Effector memory CD8-positive, alpha-beta T cell (primary cell): ENCODE results near the gene GLI1.
A peak's percentile ranks its signal among the peaks of the same experiment; 100 is the strongest.

Experiments
- ATAC-seq: fragments of 150-1000 bp; cut with Tn5 transposase; replicated peaks from 2 replicates; pipeline ENCODE4 v1.10.0; 2021; ENCODE audit warnings: mild to moderate bottlenecking, moderate library complexity
- DNase-seq, 3 experiments: peaks; one replicate each; pipeline ENCODE4 v3.0.0; 2021
- H3K27ac Mint-ChIP-seq, 2 donors: one replicate each; pipeline ENCODE4 v1.8.0; 2022; ENCODE audit warnings: mild to moderate bottlenecking in 2 of 2, mixed read lengths in 2 of 2, moderate library complexity in 2 of 2
- H3K27me3 Mint-ChIP-seq, 2 donors: one replicate each; pipeline ENCODE4 v1.8.0; 2022; ENCODE audit warnings: mixed read lengths in 2 of 2
- H3K36me3 Mint-ChIP-seq: one replicate; pipeline ENCODE4 v1.8.0; 2022; ENCODE audit warnings: mild to moderate bottlenecking, moderate library complexity, mixed read lengths; ENCODE audit not compliant: insufficient read depth
- H3K4me1 Mint-ChIP-seq, 2 donors: one replicate each; pipeline ENCODE4 v1.8.0; 2022; ENCODE audit warnings: low read depth in 2 of 2, mixed read lengths in 2 of 2
- H3K4me3 Mint-ChIP-seq, 2 donors: one replicate each; pipeline ENCODE4 v1.8.0; 2022; ENCODE audit warnings: mild to moderate bottlenecking in 2 of 2, mixed read lengths in 2 of 2, moderate library complexity in 2 of 2
- H3K9me3 Mint-ChIP-seq, 2 donors: one replicate each; pipeline ENCODE4 v1.8.0; 2022; ENCODE audit warnings: mixed read lengths in 2 of 2

Gene GLI1

DNA sequence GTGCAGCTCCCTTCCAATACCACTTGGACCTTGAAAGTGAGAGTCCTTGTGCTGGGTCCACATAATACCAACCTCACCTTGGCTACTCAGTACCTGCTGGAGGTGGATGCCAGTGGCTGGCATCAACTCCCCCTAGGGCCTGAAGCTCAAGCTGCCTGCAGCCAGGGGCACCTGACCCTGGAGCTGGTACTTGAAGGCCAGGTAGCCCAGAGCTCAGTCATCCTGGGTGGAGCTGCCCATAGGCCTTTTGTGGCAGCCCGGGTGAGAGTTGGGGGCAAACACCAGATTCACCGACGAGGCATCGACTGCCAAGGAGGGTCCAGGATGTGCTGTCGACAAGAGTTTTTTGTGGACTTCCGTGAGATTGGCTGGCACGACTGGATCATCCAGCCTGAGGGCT lies 10.2 kb upstream of the GLI1 start:
- no peak overlapping the region for H3K27ac Mint-ChIP-seq
- H3K4me3 Mint-ChIP-seq = no peak overlapping the region
- H3K36me3 Mint-ChIP-seq = no peaks in the 10 kb centered on the region
- H3K9me3 Mint-ChIP-seq = no peaks in the 10 kb centered on the region
- no peaks in the 10 kb centered on the region for H3K4me1 Mint-ChIP-seq
- peaks cover 6 to 17% of the 10 kb centered on the region in 2 donors for H3K27me3 Mint-ChIP-seq
- no peak for ATAC-seq
- DNase-seq = no peak

DNA sequence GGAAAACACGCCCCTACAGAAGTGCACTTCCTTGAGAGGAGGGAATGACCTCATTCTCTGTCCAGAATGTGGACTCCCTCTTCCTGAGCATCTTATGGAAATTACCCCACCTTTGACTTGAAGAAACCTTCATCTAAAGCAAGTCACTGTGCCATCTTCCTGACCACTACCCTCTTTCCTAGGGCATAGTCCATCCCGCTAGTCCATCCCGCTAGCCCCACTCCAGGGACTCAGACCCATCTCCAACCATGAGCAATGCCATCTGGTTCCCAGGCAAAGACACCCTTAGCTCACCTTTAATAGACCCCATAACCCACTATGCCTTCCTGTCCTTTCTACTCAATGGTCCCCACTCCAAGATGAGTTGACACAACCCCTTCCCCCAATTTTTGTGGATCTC lies 9.5 kb upstream of the GLI1 start:
- DNase-seq (no peak), ATAC-seq (no peak)
- Mint-ChIP-seq H3K27ac (no peak overlapping the region), H3K9me3 (no peaks in the 10 kb centered on the region), H3K4me3 (no peak overlapping the region), H3K36me3 (no peaks in the 10 kb centered on the region), H3K27me3 (peaks cover 6 to 17% of the 10 kb centered on the region in 2 donors), H3K4me1 (no peaks in the 10 kb centered on the region)

GRCh38 chr12:57451233-57451778 lies 8.3 kb upstream of the GLI1 start:
- DNase-seq (no peak), ATAC-seq (no peak)
- H3K36me3 Mint-ChIP-seq = no peaks in the 10 kb centered on the region
- H3K27me3 Mint-ChIP-seq = peaks cover 6 to 17% of the 10 kb centered on the region in 2 donors
- peaks cover 3 to 4% of the 10 kb centered on the region in 2 donors for H3K4me1 Mint-ChIP-seq
- no peak overlapping the region for H3K4me3 Mint-ChIP-seq
- no peak overlapping the region for H3K27ac Mint-ChIP-seq
- H3K9me3 Mint-ChIP-seq = no peaks in the 10 kb centered on the region

DNA sequence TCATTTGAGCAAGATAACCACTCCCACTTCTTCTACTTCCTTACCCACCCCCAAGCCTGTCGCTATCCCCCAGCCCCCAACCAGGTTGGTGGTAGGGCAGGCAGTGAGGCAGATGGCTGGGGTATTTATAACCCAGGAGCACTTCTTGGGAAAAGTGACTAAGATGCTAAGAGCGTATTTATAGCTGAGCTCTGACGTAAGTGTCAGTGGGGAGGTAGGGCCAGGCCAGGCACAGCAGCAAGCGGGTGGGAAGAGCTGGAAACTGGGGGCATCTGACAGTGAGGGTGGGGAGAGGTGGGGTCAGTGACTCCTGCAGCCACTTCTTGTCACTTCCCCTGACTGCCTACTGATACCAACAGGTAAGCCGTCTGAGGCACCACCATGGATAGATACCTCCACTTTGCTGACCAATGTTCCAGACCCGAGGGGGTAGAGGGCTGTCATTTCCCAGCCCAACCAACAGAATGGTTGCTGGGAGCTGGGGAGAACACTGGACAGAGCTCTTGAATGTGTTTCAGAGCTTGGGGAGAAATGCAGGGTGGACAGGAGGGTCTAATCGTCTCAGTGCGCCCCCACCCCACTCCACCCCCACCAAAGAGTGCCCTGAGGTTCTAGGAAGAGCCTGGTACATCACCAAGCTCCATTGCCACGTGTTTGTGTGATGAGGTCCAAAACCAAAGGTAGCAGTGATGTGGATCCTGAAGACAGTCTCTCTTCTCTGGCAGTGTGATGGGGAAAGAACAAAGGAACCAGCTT lies 7.2 kb upstream of the GLI1 start:
- no peaks in the 10 kb centered on the region for H3K36me3 Mint-ChIP-seq
- H3K27me3 Mint-ChIP-seq = peaks cover 6 to 17% of the 10 kb centered on the region in 2 donors
- no peak overlapping the region for H3K4me3 Mint-ChIP-seq
- no peak overlapping the region for H3K27ac Mint-ChIP-seq
- H3K9me3 Mint-ChIP-seq = no peaks in the 10 kb centered on the region
- H3K4me1 Mint-ChIP-seq = peaks cover 3 to 4% of the 10 kb centered on the region in 2 donors
- ATAC-seq = no peak
- no peak for DNase-seq

DNA sequence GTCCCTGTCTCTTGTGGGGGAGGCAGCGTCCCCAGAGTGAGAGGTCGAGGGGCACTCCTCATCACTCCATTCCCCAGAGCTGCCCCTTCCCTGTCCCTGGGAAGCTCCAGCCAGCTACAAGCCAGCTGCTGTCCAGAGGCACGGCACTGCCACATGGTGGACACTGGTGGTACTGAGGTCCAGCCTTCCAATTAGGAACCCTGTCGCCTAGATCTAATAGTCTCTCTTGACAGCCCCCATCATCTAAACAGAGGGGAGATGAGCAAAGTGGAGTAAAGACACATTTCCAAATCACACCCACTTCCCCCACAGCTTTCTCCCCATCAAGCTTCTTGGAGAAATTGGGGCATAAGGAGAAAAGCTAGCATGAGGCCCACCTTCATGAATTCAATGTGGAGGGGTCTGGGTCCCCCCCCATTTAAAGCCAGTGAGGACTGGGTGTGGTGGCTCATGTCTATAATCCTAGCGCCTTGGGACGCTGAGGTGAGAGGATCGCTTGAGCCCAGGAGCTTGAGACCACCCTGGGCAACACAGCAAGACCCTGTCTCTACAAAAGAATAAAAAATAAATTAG lies 6.6 kb upstream of the GLI1 start:
- peaks cover 6 to 17% of the 10 kb centered on the region in 2 donors for H3K27me3 Mint-ChIP-seq
- H3K27ac Mint-ChIP-seq = no peak overlapping the region
- no peaks in the 10 kb centered on the region for H3K36me3 Mint-ChIP-seq
- H3K9me3 Mint-ChIP-seq = no peaks in the 10 kb centered on the region
- H3K4me1 Mint-ChIP-seq = peaks cover 3 to 4% of the 10 kb centered on the region in 2 donors
- ATAC-seq (peak; percentile 66), DNase-seq (peak in 1 of 3 experiments; percentile 37)
- H3K4me3 Mint-ChIP-seq = no peak overlapping the region

DNA sequence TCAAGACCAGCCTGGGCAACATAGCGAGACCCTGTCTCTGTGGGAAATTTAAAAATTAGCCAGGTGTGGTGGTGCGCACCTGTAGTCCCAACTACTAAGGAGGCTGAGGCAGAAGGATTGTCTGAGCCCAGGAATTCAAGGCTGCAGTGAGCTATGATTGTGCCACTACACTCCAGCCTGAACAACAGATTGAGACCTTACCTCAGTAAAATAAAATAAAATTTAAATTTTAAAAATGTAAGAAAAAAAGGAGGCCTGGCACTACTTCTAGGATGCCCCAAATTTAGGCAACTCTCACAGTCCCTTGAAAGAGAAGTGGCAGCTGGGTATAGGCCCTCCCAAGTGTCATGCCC lies 5.4 kb upstream of the GLI1 start:
- peaks cover 6 to 17% of the 10 kb centered on the region in 2 donors for H3K27me3 Mint-ChIP-seq
- H3K27ac Mint-ChIP-seq = no peak overlapping the region
- ATAC-seq = no peak
- peaks cover 9 to 10% of the 10 kb centered on the region in 2 donors for H3K4me1 Mint-ChIP-seq
- H3K4me3 Mint-ChIP-seq = no peak overlapping the region
- no peak for DNase-seq
- no peaks in the 10 kb centered on the region for H3K9me3 Mint-ChIP-seq
- peaks cover 4% of the 10 kb centered on the region for H3K36me3 Mint-ChIP-seq

- Mint-ChIP-seq H3K27me3 (peaks cover 6 to 18% of the 10 kb centered on the region in 2 donors), H3K27ac (peak within 1 kb of the TSS; percentile 4 to 33)
These were observed 4.8 kb upstream of the GLI1 start, which contains the start of gene INHBE for GRCh38 chr12:57454566-57455373. TSS of gene INHBE (plus strand) at chr12:57455307. CDS start at chr12:57455537, 230 bp downstream.

DNA sequence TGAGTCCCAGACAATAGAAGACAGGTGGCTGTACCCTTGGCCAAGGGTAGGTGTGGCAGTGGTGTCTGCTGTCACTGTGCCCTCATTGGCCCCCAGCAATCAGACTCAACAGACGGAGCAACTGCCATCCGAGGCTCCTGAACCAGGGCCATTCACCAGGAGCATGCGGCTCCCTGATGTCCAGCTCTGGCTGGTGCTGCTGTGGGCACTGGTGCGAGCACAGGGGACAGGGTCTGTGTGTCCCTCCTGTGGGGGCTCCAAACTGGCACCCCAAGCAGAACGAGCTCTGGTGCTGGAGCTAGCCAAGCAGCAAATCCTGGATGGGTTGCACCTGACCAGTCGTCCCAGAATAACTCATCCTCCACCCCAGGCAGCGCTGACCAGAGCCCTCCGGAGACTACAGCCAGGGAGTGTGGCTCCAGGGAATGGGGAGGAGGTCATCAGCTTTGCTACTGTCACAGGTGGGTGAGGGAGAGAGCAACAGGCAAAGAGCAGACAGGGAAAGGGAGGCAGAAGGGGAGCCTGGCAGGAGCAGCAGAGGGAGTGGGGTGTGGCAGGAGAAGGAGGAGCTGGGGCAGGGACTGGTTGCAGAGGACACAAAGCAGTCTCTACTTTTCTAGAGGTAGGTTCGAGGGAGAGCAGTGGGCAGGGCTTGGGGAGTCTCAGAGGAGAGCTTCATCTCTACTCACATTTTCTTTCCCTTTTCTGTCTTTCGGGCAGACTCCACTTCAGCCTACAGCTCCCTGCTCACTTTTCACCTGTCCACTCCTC lies 4.0 kb upstream of the GLI1 start:
- H3K9me3 Mint-ChIP-seq = no peaks in the 10 kb centered on the region
- H3K4me1 Mint-ChIP-seq = peaks cover 19 to 21% of the 10 kb centered on the region in 2 donors
- H3K27ac Mint-ChIP-seq = peak overlapping the region; percentile 4 to 33
- peak overlapping the region; percentile 2 to 58 for H3K4me3 Mint-ChIP-seq
- peaks cover 12 to 25% of the 10 kb centered on the region in 2 donors for H3K27me3 Mint-ChIP-seq
- DNase-seq = no peak
- H3K36me3 Mint-ChIP-seq = peaks cover 10% of the 10 kb centered on the region
- ATAC-seq = no peak

More at GRCh38 chr12:57454566-57455373, 4.8 kb upstream of the GLI1 start, which contains the start of gene INHBE:
- peak within 1 kb of the TSS; percentile 2 to 58 for H3K4me3 Mint-ChIP-seq
- DNase-seq = no peak
- peaks cover 6% of the 10 kb centered on the region for H3K36me3 Mint-ChIP-seq
- H3K9me3 Mint-ChIP-seq = no peaks in the 10 kb centered on the region
- peaks cover 15 to 16% of the 10 kb centered on the region in 2 donors for H3K4me1 Mint-ChIP-seq
- no peak for ATAC-seq

- Mint-ChIP-seq H3K36me3 (peaks cover 10% of the 10 kb centered on the region), H3K27me3 (peaks cover 6 to 32% of the 10 kb centered on the region in 2 donors), H3K9me3 (no peaks in the 10 kb centered on the region), H3K27ac (peak overlapping the region; percentile 4 to 33), H3K4me1 (peaks cover 23 to 26% of the 10 kb centered on the region in 2 donors), H3K4me3 (peak overlapping the region; percentile 2 to 15)
- DNase-seq (peak in 1 of 3 experiments; percentile 40), ATAC-seq (peak; percentile 16)
These were observed 3.4 kb upstream of the GLI1 start for GRCh38 chr12:57456145-57456700.

- Mint-ChIP-seq H3K4me3 (no peak overlapping the region), H3K27me3 (peaks cover 6 to 36% of the 10 kb centered on the region in 2 donors), H3K36me3 (peaks cover 10% of the 10 kb centered on the region), H3K4me1 (peaks cover 28 to 31% of the 10 kb centered on the region in 2 donors), H3K27ac (peak overlapping the region in 1 of 2 donors; percentile 46), H3K9me3 (no peaks in the 10 kb centered on the region)
- DNase-seq = no peak
- no peak for ATAC-seq
These were observed 2.7 kb upstream of the GLI1 start for GRCh38 chr12:57456737-57457490.

- Mint-ChIP-seq H3K4me1 (peaks cover 37 to 41% of the 10 kb centered on the region in 2 donors), H3K27ac (peak overlapping the region; percentile 84 to 93), H3K27me3 (peaks cover 6 to 35% of the 10 kb centered on the region in 2 donors)
These were observed 925 bp upstream of the GLI1 start for GRCh38 chr12:57458665-57459054.

More at GRCh38 chr12:57458665-57459054, 925 bp upstream of the GLI1 start:
- DNase-seq (no peak), ATAC-seq (no peak)
- H3K9me3 Mint-ChIP-seq = no peaks in the 10 kb centered on the region
- peaks cover 14% of the 10 kb centered on the region for H3K36me3 Mint-ChIP-seq
- H3K4me3 Mint-ChIP-seq = peak overlapping the region; percentile 88 to 96
